ENCODE data around the gene PTPRT. TPM values are rescaled to one million over a fixed set of nuclear protein-coding genes. Genes with fewer than 3 reads are reported as not detected.

Gene PTPRT
- total RNA-seq, 1 experiment from 2014 or later, result 0.13 TPM

DNA sequence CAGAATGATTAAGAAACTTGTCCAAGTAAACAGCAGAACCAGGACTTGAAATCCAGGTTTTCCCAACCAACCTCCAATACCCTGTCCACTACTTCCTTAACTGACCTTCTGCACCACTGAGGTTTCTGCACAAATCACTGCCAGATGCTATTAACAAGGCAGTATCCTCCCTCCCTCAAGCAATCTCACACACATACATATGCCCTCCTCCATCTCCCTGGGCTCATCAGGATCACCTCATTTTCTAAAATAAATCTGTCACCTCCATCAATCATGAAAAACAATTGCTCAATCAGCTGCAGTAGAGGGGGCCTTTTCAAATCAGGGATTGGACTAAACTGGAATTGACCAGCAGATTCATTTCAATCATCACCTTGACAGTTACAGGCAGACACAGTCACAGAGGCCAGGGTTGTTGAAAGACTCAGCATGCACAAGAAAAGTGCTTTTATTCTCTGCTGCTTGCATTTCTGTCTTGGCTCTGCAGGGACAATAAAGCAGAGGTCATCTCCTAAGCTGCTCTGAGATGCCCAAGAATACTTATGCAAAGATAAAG is 539.4 kb downstream of the PTPRT start:
- no peak overlapping the region for H2AFZ ChIP-seq (ENCODE audit: low read length)

More for the DNA sequence above, 539.4 kb downstream of the PTPRT start:
- Histone ChIP-seq H2BK15ac (ENCODE audit: low read depth, low read length) (no peak overlapping the region), H3T11ph (ENCODE audit: low read length) (no peak overlapping the region), H3K79me1 (ENCODE audit: insufficient read depth, low read depth, low read length, poor library complexity, severe bottlenecking) (no peaks in the 10 kb centered on the region), H3K4me2 (ENCODE audit: insufficient read depth, insufficient read length, low read length) (no peak overlapping the region), H2BK20ac (ENCODE audit: low read depth, low read length, poor library complexity, severe bottlenecking) (no peak overlapping the region), H3K79me2 (ENCODE audit: insufficient read depth, low read length) (no peaks in the 10 kb centered on the region), H2BK5ac (ENCODE audit: insufficient read length, low read length) (no peak overlapping the region), H4K91ac (ENCODE audit: insufficient read length, low read depth, low read length) (no peak overlapping the region), H3K56ac (ENCODE audit: insufficient read length, low read depth, low read length) (no peak overlapping the region), H3K14ac (ENCODE audit: insufficient read depth, low read length) (no peak overlapping the region), H2BK12ac (ENCODE audit: insufficient read length, low read depth, low read length) (no peak overlapping the region), H4K20me1 (ENCODE audit: control insufficient read depth, insufficient read depth, insufficient read length) (no peaks in the 10 kb centered on the region), H2BK120ac (ENCODE audit: low read depth, low read length, poor library complexity, severe bottlenecking) (no peak overlapping the region), H4K5ac (ENCODE audit: insufficient read length, low read depth, low read length) (no peak overlapping the region), H3K27ac (ENCODE audit: insufficient read length, low read depth, low read length) (no peak overlapping the region), H4K8ac (replicated peaks; ENCODE audit: insufficient read length, low read depth, low read length) (no peak overlapping the region), H3K9me3 (ENCODE audit: control insufficient read depth, low read depth, low read length) (no peaks in the 10 kb centered on the region), H3K23me2 (ENCODE audit: insufficient read length, low read depth, low read length, poor library complexity, severe bottlenecking) (no peaks in the 10 kb centered on the region), H3K23ac (ENCODE audit: insufficient read length, low read depth, low read length) (no peak overlapping the region), H3K4me1 (ENCODE audit: insufficient read depth, low read length) (no peaks in the 10 kb centered on the region), H3K4ac (ENCODE audit: low read depth, low read length) (no peak overlapping the region), H3K9ac (ENCODE audit: extremely low read depth, insufficient read length, low read length) (no peak overlapping the region), H2AK5ac (ENCODE audit: insufficient read length, low read length) (no peak overlapping the region), H3K27me3 (ENCODE audit: insufficient read depth, low read length) (no peaks in the 10 kb centered on the region), H3K18ac (ENCODE audit: insufficient read length, low read depth, low read length) (no peak overlapping the region)
- peaks cover 15% of the 10 kb centered on the region in 2 experiments for H3K4me1 Mint-ChIP-seq
- no peak overlapping the region for H3K4me3 Mint-ChIP-seq
- DNase-seq, result no peak
- peak overlapping the region in 1 of 3 experiments; percentile 3; a peak in 1 of 7 replicates for H3K27ac Mint-ChIP-seq
- TF ChIP-seq, protein P1, sequence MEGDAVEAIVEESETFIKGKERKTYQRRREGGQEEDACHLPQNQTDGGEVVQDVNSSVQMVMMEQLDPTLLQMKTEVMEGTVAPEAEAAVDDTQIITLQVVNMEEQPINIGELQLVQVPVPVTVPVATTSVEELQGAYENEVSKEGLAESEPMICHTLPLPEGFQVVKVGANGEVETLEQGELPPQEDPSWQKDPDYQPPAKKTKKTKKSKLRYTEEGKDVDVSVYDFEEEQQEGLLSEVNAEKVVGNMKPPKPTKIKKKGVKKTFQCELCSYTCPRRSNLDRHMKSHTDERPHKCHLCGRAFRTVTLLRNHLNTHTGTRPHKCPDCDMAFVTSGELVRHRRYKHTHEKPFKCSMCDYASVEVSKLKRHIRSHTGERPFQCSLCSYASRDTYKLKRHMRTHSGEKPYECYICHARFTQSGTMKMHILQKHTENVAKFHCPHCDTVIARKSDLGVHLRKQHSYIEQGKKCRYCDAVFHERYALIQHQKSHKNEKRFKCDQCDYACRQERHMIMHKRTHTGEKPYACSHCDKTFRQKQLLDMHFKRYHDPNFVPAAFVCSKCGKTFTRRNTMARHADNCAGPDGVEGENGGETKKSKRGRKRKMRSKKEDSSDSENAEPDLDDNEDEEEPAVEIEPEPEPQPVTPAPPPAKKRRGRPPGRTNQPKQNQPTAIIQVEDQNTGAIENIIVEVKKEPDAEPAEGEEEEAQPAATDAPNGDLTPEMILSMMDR (conservative IDR thresholded peaks at IDR 0.05), result no peak
- H3K9me3 Mint-ChIP-seq, result peaks cover 3 to 4% of the 10 kb centered on the region in 2 experiments; a peak in 3 of 5 replicates
- H3K27me3 Mint-ChIP-seq (ENCODE audit: low read depth), result peaks cover 2% of the 10 kb centered on the region; the same call in 1 of the 2 replicates
- H3K36me3 Mint-ChIP-seq (ENCODE audit: insufficient read depth in 1 of 3, low read depth in 3 of 3), result peaks cover 0 to 5% (median 4%) of the 10 kb centered on the region in 3 experiments; a peak in 4 of 7 replicates
